NCI-H526 (cell line): Measurements from ENCODE around the gene C1orf115.
"Not testable (repeated sequence)": the region's sequence is repeated elsewhere in the genome, so short reads cannot be mapped to it uniquely, and the experiment has no call there.

ENCODE experiments used
- DNase-seq, 2 experiments: peaks; one replicate each; lab custom pipeline; 2025; lab: John Stamatoyannopoulos, UW

Gene C1orf115

GRCh38 chr1:220694866-220695382 is 4.8 kb downstream of the C1orf115 start:
- no peak for DNase-seq

GRCh38 chr1:220695426-220695825 is 5.3 kb downstream of the C1orf115 start:
- no peak for DNase-seq

- no peak for DNase-seq
These were observed 6.2 kb downstream of the C1orf115 start for GRCh38 chr1:220696226-220696862.

DNA sequence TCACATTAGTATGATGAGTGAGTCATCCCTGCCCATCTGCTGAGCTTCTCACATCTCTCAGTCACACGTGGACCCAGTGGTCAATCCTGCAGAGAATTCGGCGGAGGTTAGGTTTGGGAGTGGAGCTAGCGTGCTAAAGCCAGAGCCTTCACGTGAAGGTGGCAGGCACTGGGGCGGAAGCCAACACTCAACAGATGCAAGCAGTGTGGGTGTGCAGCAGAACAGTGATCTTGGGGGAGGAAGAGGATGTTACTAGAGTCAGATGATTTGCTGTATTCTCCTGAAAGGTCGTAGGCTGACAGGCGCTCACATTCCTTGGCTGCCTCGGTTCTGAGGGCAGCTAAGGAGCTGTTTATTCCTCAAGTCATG is 6.7 kb downstream of the C1orf115 start:
- DNase-seq: no peak

GRCh38 chr1:220697326-220697725 is 7.2 kb downstream of the C1orf115 start:
- DNase-seq: no peak

- DNase-seq: no peak
These were observed 8.4 kb downstream of the C1orf115 start for GRCh38 chr1:220698607-220699016.

DNA sequence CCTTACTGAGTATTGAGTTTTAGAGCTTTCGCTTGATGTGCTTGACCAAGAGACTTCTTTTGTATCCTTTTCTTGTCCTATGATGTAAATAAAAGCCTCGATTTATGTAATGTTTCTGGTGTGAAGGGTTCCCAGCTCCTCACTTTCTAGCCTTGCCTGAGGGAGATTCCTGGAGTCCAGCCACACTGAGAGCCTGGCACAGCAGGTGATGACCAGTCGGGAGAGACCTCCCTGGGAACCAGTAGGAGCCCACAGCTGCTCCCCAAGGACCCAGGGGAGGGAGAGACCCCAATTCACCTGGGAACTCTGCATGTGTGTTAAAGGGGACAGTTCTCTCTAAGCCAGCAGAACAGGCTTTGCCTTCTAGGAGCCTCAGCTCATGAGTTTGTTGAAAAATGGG is 8.9 kb downstream of the C1orf115 start:
- no peak for DNase-seq

- no peak for DNase-seq
These were observed 10.5 kb downstream of the C1orf115 start for GRCh38 chr1:220700556-220701179.

DNA sequence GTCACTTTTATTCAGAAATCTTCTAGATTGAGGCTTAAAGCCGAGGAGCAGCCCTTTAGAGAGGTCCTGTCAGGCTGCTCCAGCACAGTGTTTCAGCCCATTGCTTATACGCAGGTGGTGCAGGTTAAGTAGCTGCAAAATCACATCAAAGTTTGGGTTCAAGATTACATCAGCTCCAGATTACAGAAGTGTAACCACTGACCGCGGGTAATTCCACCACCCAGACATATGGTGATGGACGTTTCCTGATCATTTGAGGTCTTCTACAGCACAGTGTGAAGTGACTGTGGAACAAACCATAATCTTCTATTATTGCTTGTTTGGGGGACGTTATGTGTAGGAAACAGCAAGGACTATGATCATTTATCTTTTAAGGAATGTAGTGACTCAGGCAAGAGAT is 11.8 kb downstream of the C1orf115 start:
- no peak for DNase-seq

- DNase-seq: peak in 1 of 2 experiments; percentile 35
These were observed 12.6 kb downstream of the C1orf115 start for GRCh38 chr1:220702733-220703270.

- no peak for DNase-seq
These were observed 13.1 kb downstream of the C1orf115 start for GRCh38 chr1:220703305-220703704.

DNA sequence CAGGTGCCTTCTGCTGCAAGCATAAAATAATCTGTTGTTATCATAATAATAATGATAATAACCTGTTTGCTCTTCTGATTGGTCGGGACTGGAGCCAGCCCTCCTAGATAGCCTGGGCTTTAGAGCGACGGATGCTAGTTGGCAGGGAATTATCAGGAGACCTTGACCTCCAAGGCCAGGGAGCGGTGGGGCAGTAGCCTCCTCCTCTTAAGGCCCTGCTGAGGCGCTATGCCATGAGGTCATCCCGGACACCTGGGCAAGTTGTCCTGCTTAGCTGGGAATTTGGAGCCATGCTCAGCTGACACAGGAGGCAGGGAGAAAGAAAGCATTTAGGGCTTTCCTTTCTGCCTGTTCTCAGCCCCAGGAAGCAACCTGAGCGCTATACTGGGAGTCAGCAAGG is 15.6 kb downstream of the C1orf115 start:
- DNase-seq: no peak

DNA sequence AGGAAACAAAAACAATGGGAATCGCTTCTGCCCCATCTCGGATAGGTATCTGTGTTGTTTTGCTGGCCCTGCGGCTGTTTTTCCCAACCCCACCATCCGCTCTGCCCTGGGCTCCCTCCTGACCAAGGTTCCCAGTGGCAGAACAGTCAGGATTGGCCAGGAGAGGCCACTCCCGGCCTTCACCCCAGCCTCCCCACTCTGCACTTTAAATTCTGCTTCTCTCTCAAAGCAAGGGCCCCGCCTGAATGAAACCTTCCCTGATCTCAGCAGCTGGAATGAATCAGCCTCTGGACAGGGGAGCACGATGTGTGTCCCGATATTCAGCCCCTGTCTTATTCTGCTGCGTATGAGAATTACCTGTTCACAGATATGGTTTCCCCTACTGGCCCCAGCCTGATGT is 16.3 kb downstream of the C1orf115 start:
- DNase-seq: no peak

- no peak for DNase-seq
These were observed 17.0 kb downstream of the C1orf115 start for GRCh38 chr1:220707160-220707559.

DNA sequence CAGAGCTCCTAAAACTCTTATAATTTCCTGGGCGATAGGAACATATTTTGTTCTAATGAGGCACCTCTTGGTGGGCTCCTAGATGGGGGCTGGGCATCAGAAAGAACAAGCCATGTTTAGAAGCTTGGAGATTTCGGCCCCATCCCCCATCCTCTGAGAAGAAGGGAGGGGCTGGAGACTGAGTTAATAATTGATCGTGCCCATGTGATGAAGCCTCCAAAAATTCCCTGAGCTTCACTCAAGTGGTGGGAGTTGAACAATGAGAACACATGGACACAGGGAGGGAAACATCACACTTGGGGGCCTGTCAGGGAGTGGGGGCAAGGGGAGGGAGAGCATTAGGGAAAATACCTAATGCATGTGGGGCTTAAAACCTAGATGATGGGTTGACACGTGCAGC is 18.1 kb downstream of the C1orf115 start:
- no peak for DNase-seq

- DNase-seq: no peak
These were observed 19.0 kb downstream of the C1orf115 start for GRCh38 chr1:220708936-220709801.

DNA sequence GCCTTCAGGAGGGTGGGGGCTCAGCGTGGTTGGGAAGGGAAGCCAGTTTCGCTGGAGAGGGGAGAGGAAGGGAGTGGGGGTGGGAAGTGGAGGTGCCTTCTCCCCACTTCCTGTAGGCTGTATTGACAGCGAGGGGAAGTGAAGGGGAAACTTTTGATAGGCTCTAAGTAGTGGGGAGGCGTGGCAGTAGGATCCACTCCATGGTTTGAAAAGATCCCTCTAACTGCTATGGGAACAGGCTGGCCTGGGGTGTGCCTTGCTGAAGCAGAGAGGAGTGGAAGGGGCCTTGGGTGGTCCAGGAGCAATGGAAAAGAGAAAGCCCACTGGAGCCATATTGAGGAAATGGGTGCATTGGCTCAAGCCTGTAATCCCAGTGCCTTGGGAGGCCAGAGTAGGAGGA is 20.2 kb downstream of the C1orf115 start:
- DNase-seq: no peak

DNA sequence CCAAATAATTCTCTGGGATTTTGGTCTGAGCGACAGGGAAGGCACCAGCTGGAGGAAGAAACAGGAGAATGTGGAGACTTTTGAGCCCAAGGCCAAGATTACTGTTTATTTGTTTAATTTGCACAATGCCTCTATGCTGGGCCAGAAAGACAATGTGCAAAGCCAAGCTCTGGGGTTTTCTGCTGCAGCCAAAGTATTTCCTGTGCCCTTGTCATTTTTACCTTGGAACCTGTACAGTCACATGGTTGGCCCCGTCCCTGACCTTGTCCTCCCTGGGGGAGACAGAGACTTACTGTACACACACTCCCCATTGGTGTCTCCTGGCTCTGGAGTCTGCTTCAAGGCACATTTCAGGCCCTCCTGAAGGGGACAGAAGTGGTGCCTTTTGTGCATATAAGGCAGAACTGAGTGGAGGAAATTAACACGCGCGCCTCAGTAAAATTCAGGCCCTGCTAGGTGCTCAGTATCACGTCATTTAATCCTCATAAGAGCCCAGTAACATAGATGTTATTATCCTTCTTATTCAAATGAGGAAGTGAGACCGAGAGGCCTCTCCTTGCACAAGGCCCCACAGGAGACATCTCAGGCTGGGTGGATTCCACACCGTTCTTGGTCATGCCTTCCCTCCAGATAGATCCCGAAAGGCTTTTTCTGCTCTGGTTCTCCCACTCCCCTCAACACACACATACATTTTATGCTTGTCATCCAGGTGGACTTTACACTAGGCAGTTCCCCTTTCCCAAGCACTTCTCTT is 21.1 kb downstream of the C1orf115 start:
- DNase-seq: no peak

- DNase-seq: not testable (repeated sequence)
These were observed 25.8 kb downstream of the C1orf115 start for GRCh38 chr1:220715986-220716385.

- DNase-seq: no peak
These were observed 27.9 kb downstream of the C1orf115 start for GRCh38 chr1:220717800-220718640.

GRCh38 chr1:220721266-220721665 is 31.1 kb downstream of the C1orf115 start:
- DNase-seq: not testable (repeated sequence)
